ENCODE data around the gene ABCA9. TPM values are rescaled to one million over a fixed set of nuclear protein-coding genes. Genes with fewer than 3 reads are reported as not detected.
"Not testable (repeated sequence)": the region's sequence is repeated elsewhere in the genome, so short reads cannot be mapped to it uniquely, and the experiment has no call there.

The ABCA9 gene
- total RNA-seq, 1 experiment from 2014 or later: not detected

DNA sequence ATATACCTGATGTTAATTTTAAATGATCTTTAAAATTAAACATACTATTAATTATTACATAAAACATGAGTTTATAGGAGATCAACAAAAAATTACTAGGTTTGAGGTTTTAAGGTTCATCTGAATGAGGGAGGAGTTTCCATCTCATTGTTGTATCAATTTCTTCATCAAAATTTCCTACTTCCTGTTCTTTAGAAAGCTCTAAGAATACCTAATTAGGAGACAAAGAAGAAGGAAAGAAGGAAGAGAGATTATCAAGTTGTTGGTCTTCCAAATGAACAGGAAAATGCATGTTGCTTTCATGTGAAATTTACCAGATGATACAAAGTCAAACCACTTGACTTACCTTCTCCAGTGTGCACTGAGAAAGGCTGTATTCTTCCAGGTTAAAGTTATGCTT lies 18.1 kb upstream of the ABCA9 start:
- intact Hi-C loops (cut with micrococcal nuclease; ENCODE audit: unreplicated experiment): no loop called here
- H2AFZ ChIP-seq: no peak overlapping the region
- TF ChIP-seq EZH2 (IDR thresholded peaks at IDR 0.05; ENCODE audit: low read depth): no peak
- TF ChIP-seq, protein P1, sequence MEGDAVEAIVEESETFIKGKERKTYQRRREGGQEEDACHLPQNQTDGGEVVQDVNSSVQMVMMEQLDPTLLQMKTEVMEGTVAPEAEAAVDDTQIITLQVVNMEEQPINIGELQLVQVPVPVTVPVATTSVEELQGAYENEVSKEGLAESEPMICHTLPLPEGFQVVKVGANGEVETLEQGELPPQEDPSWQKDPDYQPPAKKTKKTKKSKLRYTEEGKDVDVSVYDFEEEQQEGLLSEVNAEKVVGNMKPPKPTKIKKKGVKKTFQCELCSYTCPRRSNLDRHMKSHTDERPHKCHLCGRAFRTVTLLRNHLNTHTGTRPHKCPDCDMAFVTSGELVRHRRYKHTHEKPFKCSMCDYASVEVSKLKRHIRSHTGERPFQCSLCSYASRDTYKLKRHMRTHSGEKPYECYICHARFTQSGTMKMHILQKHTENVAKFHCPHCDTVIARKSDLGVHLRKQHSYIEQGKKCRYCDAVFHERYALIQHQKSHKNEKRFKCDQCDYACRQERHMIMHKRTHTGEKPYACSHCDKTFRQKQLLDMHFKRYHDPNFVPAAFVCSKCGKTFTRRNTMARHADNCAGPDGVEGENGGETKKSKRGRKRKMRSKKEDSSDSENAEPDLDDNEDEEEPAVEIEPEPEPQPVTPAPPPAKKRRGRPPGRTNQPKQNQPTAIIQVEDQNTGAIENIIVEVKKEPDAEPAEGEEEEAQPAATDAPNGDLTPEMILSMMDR (conservative IDR thresholded peaks at IDR 0.05): no peak

GRCh38 chr17:69075823-69076222 lies 15.1 kb upstream of the ABCA9 start:
- POLR2A ChIA-PET (ENCODE audit: unreplicated experiment): no interaction called here
- BruUV-seq (replicated peaks): no TSS peak

More for the DNA sequence above, 18.1 kb upstream of the ABCA9 start:
- ChIA-PET CTCF (no interaction called here), POLR2A (ENCODE audit: unreplicated experiment) (no interaction called here)
- Histone ChIP-seq H3F3A (ENCODE audit: insufficient read depth, low read depth) (no peaks in the 10 kb centered on the region), H3K79me2 (ENCODE audit: low read depth) (no peaks in the 10 kb centered on the region), H3K4me1 (replicated peaks; ENCODE audit: insufficient read depth) (no peaks in the 10 kb centered on the region), H3K4me3 (no peak overlapping the region), H4K20me1 (ENCODE audit: insufficient read depth) (no peaks in the 10 kb centered on the region), H3K9me2 (ENCODE audit: insufficient read depth) (no peaks in the 10 kb centered on the region; the same call in none of the 2 replicates), H3K9me3 (ENCODE audit: insufficient read depth, low read depth) (no peaks in the 10 kb centered on the region; the same call in 1 of the 2 replicates), H3K27ac (no peak overlapping the region), H3K36me3 (ENCODE audit: low read depth) (no peaks in the 10 kb centered on the region), H3K4me2 (no peak overlapping the region), H3K27me3 (ENCODE audit: insufficient read depth, low read depth) (no peaks in the 10 kb centered on the region)
- no TSS peak for BruUV-seq (replicated peaks)
- DNase-seq: no peak

GRCh38 chr17:69073392-69073791 lies 12.7 kb upstream of the ABCA9 start:
- H3K9me3 ChIP-seq (ENCODE audit: insufficient read depth, low read depth); H3K79me2 ChIP-seq (ENCODE audit: low read depth); H3K27me3 ChIP-seq (ENCODE audit: insufficient read depth, low read depth); H3K4me2 ChIP-seq; H3K4me3 ChIP-seq; H3K9me2 ChIP-seq (ENCODE audit: insufficient read depth); BruUV-seq (replicated peaks); H3K4me1 ChIP-seq (replicated peaks; ENCODE audit: insufficient read depth); DNase-seq; H3K36me3 ChIP-seq (ENCODE audit: low read depth); POLR2A ChIA-PET (ENCODE audit: unreplicated experiment); CTCF ChIA-PET; intact Hi-C loops (cut with micrococcal nuclease; ENCODE audit: unreplicated experiment); H4K20me1 ChIP-seq (ENCODE audit: insufficient read depth); H3K27ac ChIP-seq; H3F3A ChIP-seq (ENCODE audit: insufficient read depth, low read depth): not testable (repeated sequence)
- peak overlapping the region; percentile 11; the same call in 1 of the 2 replicates for H2AFZ ChIP-seq

More at GRCh38 chr17:69075823-69076222, 15.1 kb upstream of the ABCA9 start:
- Histone ChIP-seq H3K36me3 (ENCODE audit: low read depth) (no peaks in the 10 kb centered on the region), H3K27ac (no peak overlapping the region), H2AFZ (no peak overlapping the region), H3K4me1 (replicated peaks; ENCODE audit: insufficient read depth) (peaks cover 2% of the 10 kb centered on the region; the same call in 1 of the 2 replicates), H3K79me2 (ENCODE audit: low read depth) (no peaks in the 10 kb centered on the region), H3K27me3 (ENCODE audit: insufficient read depth, low read depth) (no peaks in the 10 kb centered on the region), H3K9me2 (ENCODE audit: insufficient read depth) (no peaks in the 10 kb centered on the region; the same call in none of the 2 replicates), H3K4me2 (no peak overlapping the region), H3K9me3 (ENCODE audit: insufficient read depth, low read depth) (no peaks in the 10 kb centered on the region), H4K20me1 (ENCODE audit: insufficient read depth) (no peaks in the 10 kb centered on the region), H3F3A (ENCODE audit: insufficient read depth, low read depth) (no peaks in the 10 kb centered on the region), H3K4me3 (no peak overlapping the region)
- DNase-seq: no peak
- intact Hi-C loops (cut with micrococcal nuclease; ENCODE audit: unreplicated experiment): no loop called here
- no peak for TF ChIP-seq EZH2 (IDR thresholded peaks at IDR 0.05; ENCODE audit: low read depth)
- TF ChIP-seq, protein P1 (conservative IDR thresholded peaks at IDR 0.05): no peak
- CTCF ChIA-PET: no interaction called here

DNA sequence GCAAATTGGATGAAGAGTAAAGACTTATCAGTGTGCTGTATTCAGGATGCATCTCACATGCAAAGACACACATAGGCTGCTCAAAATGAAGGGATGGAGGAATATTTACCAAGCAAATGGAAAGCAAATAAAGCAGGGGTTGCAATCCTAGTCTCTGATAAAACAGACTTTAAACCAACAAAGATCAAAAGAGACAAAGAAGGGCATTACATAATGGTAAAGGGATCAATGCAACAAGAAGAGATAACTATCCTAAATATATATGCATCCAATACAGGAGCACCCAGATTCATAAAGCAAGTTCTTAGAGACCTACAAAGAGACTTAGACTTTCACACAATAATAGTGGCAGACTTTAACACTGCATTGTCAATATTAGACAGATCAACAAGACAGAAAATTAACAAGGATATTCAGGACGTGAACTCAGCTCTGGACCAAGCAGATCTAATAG lies 12.1 kb upstream of the ABCA9 start:
- POLR2A ChIA-PET (ENCODE audit: unreplicated experiment); H3K9me3 ChIP-seq (ENCODE audit: insufficient read depth, low read depth); H3F3A ChIP-seq (ENCODE audit: insufficient read depth, low read depth); H3K27me3 ChIP-seq (ENCODE audit: insufficient read depth, low read depth); H3K9me2 ChIP-seq (ENCODE audit: insufficient read depth); H3K27ac ChIP-seq; H3K79me2 ChIP-seq (ENCODE audit: low read depth); H3K36me3 ChIP-seq (ENCODE audit: low read depth); H3K4me2 ChIP-seq; H2AFZ ChIP-seq; H4K20me1 ChIP-seq (ENCODE audit: insufficient read depth); H3K4me1 ChIP-seq (replicated peaks; ENCODE audit: insufficient read depth); intact Hi-C loops (cut with micrococcal nuclease; ENCODE audit: unreplicated experiment); H3K4me3 ChIP-seq; DNase-seq; CTCF ChIA-PET; BruUV-seq (replicated peaks): not testable (repeated sequence)

DNA sequence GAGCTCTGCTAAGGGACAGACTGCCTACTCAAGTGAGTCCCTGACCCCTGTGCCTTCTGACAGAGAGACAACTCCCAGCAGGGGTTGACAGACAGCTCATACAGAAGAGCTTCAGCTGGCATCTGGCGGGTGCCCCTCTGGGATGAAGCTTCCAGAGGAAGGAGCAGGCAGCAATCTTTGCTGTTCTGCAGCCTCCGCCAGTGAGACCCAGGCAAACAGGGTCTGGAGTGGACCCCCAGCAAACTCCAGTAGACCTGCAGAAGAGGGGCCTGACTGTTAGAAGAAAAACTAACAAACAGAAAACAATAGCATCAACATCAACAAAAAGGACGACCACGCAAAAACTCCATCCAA lies 10.5 kb upstream of the ABCA9 start:
- H3K9me2 ChIP-seq (ENCODE audit: insufficient read depth); POLR2A ChIA-PET (ENCODE audit: unreplicated experiment); BruUV-seq (replicated peaks); H2AFZ ChIP-seq; H3K27ac ChIP-seq; CTCF ChIA-PET; H3K9me3 ChIP-seq (ENCODE audit: insufficient read depth, low read depth); H3K4me3 ChIP-seq; H3K79me2 ChIP-seq (ENCODE audit: low read depth); H3K36me3 ChIP-seq (ENCODE audit: low read depth); H3K4me1 ChIP-seq (replicated peaks; ENCODE audit: insufficient read depth); H3K27me3 ChIP-seq (ENCODE audit: insufficient read depth, low read depth); H3F3A ChIP-seq (ENCODE audit: insufficient read depth, low read depth); H4K20me1 ChIP-seq (ENCODE audit: insufficient read depth); H3K4me2 ChIP-seq; intact Hi-C loops (cut with micrococcal nuclease; ENCODE audit: unreplicated experiment); DNase-seq: not testable (repeated sequence)

DNA sequence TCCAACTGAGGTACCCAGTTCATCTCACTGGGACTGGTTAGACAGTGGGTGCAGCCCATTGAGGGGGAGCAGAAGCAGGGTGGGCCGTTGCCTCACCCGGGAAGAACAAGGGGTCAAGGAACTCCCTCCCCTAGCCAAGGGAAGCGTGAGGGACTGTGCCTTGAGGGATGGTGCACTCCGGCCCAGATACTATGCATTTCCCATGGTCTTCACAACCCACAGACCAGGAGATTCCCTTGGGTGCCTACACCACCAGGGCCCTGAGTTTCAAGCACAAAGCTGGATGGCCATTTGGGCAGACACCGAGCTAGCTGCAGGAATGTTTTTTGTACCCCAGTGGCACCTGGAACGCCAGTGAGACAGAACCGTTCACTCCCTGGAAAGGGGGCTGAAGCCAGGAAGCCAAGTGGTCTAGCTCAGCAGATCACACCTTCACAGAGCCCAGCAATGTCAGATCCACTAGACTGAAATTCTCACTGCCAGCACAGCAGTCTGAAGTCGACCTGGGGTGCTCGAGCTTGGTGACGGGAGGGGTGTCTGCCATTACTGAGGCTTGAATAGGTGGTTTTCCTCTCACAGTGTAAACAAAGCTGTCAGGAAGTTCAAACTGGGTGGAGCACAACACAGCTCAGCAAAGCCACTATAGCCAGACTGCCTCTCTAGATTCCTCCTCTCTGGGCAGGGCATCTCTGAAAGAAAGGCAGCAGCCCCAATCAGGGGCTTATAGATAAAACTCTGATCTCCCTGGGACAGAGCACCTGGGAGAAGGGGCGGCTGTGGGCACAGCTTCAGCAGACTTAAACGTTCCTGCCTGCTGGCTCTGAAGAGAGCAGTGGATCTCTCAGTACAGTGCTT lies 9.9 kb upstream of the ABCA9 start:
- H3K36me3 ChIP-seq (ENCODE audit: low read depth); H3K4me1 ChIP-seq (replicated peaks; ENCODE audit: insufficient read depth); H3K27me3 ChIP-seq (ENCODE audit: insufficient read depth, low read depth); H3F3A ChIP-seq (ENCODE audit: insufficient read depth, low read depth); DNase-seq; H3K27ac ChIP-seq; H2AFZ ChIP-seq; BruUV-seq (replicated peaks); H3K9me2 ChIP-seq (ENCODE audit: insufficient read depth); H3K4me2 ChIP-seq; CTCF ChIA-PET; H3K79me2 ChIP-seq (ENCODE audit: low read depth); H4K20me1 ChIP-seq (ENCODE audit: insufficient read depth); H3K4me3 ChIP-seq; intact Hi-C loops (cut with micrococcal nuclease; ENCODE audit: unreplicated experiment); H3K9me3 ChIP-seq (ENCODE audit: insufficient read depth, low read depth): not testable (repeated sequence)
- POLR2A ChIA-PET (ENCODE audit: unreplicated experiment): interaction anchor here (0.6 kb wide), 1 partner anchor 26 kb away, joined by 3 read pairs; no protein-coding TSS in a partner anchor
